Esophagus muscularis mucosa (tissue), 4 donors: ENCODE results near the gene NUDT14. TPM values are rescaled to one million over a fixed set of nuclear protein-coding genes. Genes with fewer than 3 reads are reported as not detected.

Experiments
- DNase-seq: peaks from one replicate; pipeline ENCODE4 v3.0.0-alpha.2; 2017; ENCODE audit errors: extremely low spot score
- H3K27ac ChIP-seq, 4 donors: fragments of 200-600 bp; sonication (generic); replicated peaks in 1 of 4; 1 replicate in 3 of 4; 2 replicates in 1 of 4; pipeline ENCODE4 v1.5.1; 2016 to 2019; ENCODE audit warnings: mild to moderate bottlenecking in 1 of 4
- H3K27me3 ChIP-seq, 4 donors: fragments of 200-600 bp; sonication (generic); one replicate each; pipeline versions ENCODE4 v1.5.1 to v1.6.0; 2016 to 2019
- H3K36me3 ChIP-seq, 4 donors: fragments of 200-600 bp; sonication (generic); one replicate each; pipeline ENCODE4 v1.5.1; 2016 to 2019
- H3K4me1 ChIP-seq, 4 donors: fragments of 200-600 bp; sonication (generic); one replicate each; pipeline ENCODE4 v1.5.1; 2016 to 2019
- H3K4me3 ChIP-seq, 4 donors: fragments of 200-600 bp; sonication (generic); 1 replicate in 2 of 4; 2 replicates in 2 of 4; pipeline ENCODE4 v1.5.1; 2016 to 2019; ENCODE audit warnings: mild to moderate bottlenecking in 4 of 4, moderate library complexity in 1 of 4
- H3K9me3 ChIP-seq, 4 donors: fragments of 200-600 bp; sonication (generic); 1 replicate in 3 of 4; 2 replicates in 1 of 4; pipeline ENCODE4 v1.5.1; 2016 to 2019
- EP300 ChIP-seq: sonication (generic); formaldehyde crosslinking; IDR thresholded peaks from one replicate; pipeline ENCODE4 v1.6.1; 2017; ENCODE audit warnings: antibody characterized with exemption
- POLR2A ChIP-seq: fragments of 450-650 bp; IDR thresholded peaks from one replicate; pipeline ENCODE4 v1.6.1; 2017; ENCODE audit warnings: antibody characterized with exemption, moderate library complexity, mild to moderate bottlenecking, low read depth
- POLR2AphosphoS5 ChIP-seq, 2 donors: sonication (generic); formaldehyde crosslinking; IDR thresholded peaks; one replicate each; pipeline ENCODE4 v1.6.1; 2017; ENCODE audit warnings: antibody characterized with exemption in 2 of 2
- WGBS: methylation state at CpG from one replicate; pipeline ENCODE4 v1.1.5; 2018; 5-methylcytosine and 5-hydroxymethylcytosine counted together
- intact Hi-C: fragments of 100-400 bp; cut with DNase I; formaldehyde crosslinking; loops from one replicate; pipeline ENCODE4 v1.15.1; 2023
- total RNA-seq, 4 donors: library from RNA; depleted of rRNA; stranded (reverse); fragments of >200 nt; gene quantifications; one replicate each; pipeline versions ENCODE4 v1.1.0 to v1.2.1, GENCODE V29; 2016
- TF ChIP-seq, protein P1 (sequence below), 3 experiments: fragments of 200-600 bp in 2 of 3; fragments of 450-650 bp in 1 of 3; sonication (generic) in 2 of 3; IDR thresholded peaks; one replicate each; pipeline ENCODE4 v1.5.1; 2017 to 2019; ENCODE audit warnings: antibody characterized with exemption in 3 of 3, mild to moderate bottlenecking in 2 of 3, moderate library complexity in 1 of 3

The NUDT14 gene
- total RNA-seq, 4 donors from 2014 or later = 2.1 to 6.2 (median 5.8) TPM

DNA sequence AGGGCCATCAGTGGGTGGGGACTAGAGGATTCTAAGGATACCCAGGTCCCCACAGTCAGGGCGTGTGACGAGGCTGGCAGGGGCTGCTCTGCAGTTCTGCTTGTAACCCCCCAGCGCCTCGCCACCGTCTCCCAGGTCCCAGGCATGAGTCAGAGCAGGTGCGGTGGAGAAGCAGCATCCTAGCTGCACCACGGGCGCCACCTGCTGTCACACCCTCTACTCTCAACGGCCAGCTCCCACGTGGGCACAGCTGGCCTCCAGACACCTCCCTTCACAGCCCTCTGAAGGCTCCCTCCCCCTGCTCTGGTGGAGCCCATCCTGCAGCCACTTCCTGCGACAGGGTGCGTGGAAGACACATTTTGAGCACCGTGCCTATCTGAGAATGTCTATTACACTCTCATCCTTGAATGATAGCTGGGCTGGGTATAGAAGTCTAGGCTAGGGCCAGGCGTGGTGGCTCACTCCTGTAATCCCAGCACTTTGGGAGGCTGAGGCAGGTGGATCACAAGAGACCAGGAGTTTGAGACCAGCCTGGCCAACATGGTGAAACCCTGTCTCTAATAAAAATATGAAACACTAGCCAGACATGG is 6.9 kb upstream of the NUDT14 start:
- TF ChIP-seq POLR2AphosphoS5 (IDR thresholded peaks at IDR 0.05) (no peak), POLR2A (no peak), EP300 (no peak)
- TF ChIP-seq, protein P1, sequence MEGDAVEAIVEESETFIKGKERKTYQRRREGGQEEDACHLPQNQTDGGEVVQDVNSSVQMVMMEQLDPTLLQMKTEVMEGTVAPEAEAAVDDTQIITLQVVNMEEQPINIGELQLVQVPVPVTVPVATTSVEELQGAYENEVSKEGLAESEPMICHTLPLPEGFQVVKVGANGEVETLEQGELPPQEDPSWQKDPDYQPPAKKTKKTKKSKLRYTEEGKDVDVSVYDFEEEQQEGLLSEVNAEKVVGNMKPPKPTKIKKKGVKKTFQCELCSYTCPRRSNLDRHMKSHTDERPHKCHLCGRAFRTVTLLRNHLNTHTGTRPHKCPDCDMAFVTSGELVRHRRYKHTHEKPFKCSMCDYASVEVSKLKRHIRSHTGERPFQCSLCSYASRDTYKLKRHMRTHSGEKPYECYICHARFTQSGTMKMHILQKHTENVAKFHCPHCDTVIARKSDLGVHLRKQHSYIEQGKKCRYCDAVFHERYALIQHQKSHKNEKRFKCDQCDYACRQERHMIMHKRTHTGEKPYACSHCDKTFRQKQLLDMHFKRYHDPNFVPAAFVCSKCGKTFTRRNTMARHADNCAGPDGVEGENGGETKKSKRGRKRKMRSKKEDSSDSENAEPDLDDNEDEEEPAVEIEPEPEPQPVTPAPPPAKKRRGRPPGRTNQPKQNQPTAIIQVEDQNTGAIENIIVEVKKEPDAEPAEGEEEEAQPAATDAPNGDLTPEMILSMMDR (IDR thresholded peaks at IDR 0.05) = no peak
- 53% methylated on average over 11 of the region's 14 CpGs for WGBS
- Histone ChIP-seq H3K9me3 (peaks cover 0 to 10% (median 6%) of the 10 kb centered on the region in 4 donors), H3K36me3 (no peaks in the 10 kb centered on the region), H3K4me3 (no peak overlapping the region), H3K4me1 (peaks cover 0 to 5% (median 4%) of the 10 kb centered on the region in 4 donors), H3K27ac (no peak overlapping the region), H3K27me3 (peaks cover 0 to 56% (median 5%) of the 10 kb centered on the region in 4 donors)
- no peak for DNase-seq
- intact Hi-C loops = no loop called here

DNA sequence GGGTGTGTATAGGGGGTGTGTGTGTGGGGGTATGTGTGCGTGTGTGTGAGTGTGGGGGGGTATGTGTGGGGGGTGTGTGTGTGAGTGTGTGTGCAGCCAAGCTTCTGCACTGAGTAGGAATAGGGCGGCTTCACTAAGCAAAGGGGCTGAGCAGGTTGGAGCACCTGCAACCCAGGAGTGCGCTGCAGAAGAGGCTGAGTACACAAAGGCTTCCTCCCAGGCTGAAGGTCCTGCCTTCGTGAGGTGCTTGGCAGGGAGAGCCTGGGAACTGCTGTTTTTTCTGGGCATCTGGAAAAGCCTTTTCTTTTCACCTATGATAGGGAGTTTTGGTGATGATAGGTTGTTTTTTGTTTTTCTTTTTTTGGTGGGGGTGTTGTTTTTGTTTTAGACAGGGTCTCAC is 6.0 kb upstream of the NUDT14 start:
- H3K4me1 ChIP-seq = peaks cover 2 to 8% (median 6%) of the 10 kb centered on the region in 4 donors
- DNase-seq = no peak
- no peak overlapping the region for H3K4me3 ChIP-seq
- H3K36me3 ChIP-seq = no peaks in the 10 kb centered on the region
- peaks cover 0 to 49% (median 3%) of the 10 kb centered on the region in 4 donors for H3K27me3 ChIP-seq
- no peak overlapping the region for H3K27ac ChIP-seq
- intact Hi-C loops = no loop called here
- WGBS = 67% methylated on average over 4 of the region's 4 CpGs
- H3K9me3 ChIP-seq = peaks cover 0 to 10% (median 6%) of the 10 kb centered on the region in 4 donors
- TF ChIP-seq, protein P1 (IDR thresholded peaks at IDR 0.05) = no peak
- TF ChIP-seq POLR2AphosphoS5 (IDR thresholded peaks at IDR 0.05) (no peak), EP300 (no peak), POLR2A (no peak)

DNA sequence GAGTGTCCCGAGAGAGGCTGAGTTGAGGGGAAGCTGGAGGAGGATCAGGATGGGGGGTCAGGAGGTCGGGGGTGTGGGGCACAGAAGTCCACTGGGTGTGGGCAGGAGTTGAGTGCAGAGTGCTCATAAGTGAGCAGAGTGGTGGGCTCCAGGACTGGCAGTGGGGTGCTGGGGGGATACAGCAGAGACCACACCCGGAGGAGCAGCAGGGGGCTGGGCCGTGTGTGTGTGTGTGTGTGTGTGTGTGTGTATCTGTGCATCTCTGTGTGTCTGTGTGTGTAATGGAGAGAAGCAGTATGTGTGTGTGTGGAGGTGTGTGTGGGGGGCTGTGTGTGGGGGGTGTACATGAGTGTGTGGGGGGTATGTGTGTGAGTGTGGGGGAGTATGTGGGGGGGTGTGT is 4.9 kb upstream of the NUDT14 start:
- DNase-seq = no peak
- no peak overlapping the region for H3K27ac ChIP-seq
- TF ChIP-seq POLR2AphosphoS5 (IDR thresholded peaks at IDR 0.05) = no peak
- no peak for TF ChIP-seq EP300
- TF ChIP-seq, protein P1 (IDR thresholded peaks at IDR 0.05) = no peak
- no peak overlapping the region for H3K4me3 ChIP-seq
- intact Hi-C loops = no loop called here
- no peaks in the 10 kb centered on the region for H3K36me3 ChIP-seq
- H3K9me3 ChIP-seq = peaks cover 0 to 10% (median 6%) of the 10 kb centered on the region in 4 donors
- WGBS = 39% methylated on average over 4 of the region's 4 CpGs
- peaks cover 0 to 38% (median 0%) of the 10 kb centered on the region in 4 donors for H3K27me3 ChIP-seq
- peaks cover 8 to 18% (median 14%) of the 10 kb centered on the region in 4 donors for H3K4me1 ChIP-seq

DNA sequence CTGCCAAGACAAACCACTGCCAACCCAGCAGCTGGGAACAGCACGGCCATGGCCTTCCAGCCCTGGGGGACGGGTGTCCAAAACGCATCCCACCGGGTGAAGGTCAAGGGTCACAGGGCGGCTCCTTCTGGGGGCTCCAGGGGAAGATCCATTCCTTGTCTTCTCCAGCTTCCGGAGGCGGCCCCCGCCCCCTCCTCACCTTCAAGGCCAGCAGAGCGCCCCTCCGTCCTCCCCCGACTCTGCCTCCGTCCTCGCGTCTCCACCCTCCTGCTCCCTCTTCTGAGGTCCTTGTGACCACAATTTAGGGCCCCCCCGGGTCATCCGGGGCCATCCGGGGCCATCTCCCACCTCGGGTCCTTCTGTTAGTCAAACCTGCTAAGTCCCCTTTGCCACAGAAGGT is 3.9 kb upstream of the NUDT14 start:
- TF ChIP-seq POLR2A (no peak), POLR2AphosphoS5 (IDR thresholded peaks at IDR 0.05) (no peak), EP300 (no peak)
- TF ChIP-seq, protein P1 (IDR thresholded peaks at IDR 0.05) = no peak
- 84% methylated on average over 15 of the region's 18 CpGs for WGBS
- Histone ChIP-seq H3K4me1 (peaks cover 14 to 27% (median 21%) of the 10 kb centered on the region in 4 donors), H3K4me3 (no peak overlapping the region), H3K9me3 (peaks cover 0 to 10% (median 6%) of the 10 kb centered on the region in 4 donors), H3K36me3 (no peaks in the 10 kb centered on the region), H3K27ac (no peak overlapping the region), H3K27me3 (peaks cover 0 to 33% (median 0%) of the 10 kb centered on the region in 4 donors)
- DNase-seq = no peak
- intact Hi-C loops = no loop called here
